ENCODE results near the gene AKT1S1. TPM values are rescaled to one million over a fixed set of nuclear protein-coding genes. Genes with fewer than 3 reads are reported as not detected.

Gene AKT1S1
- total and polyA plus RNA-seq, 5 experiments from 2014 or later = 2.6 to 30.4 (median 4.5) TPM

DNA sequence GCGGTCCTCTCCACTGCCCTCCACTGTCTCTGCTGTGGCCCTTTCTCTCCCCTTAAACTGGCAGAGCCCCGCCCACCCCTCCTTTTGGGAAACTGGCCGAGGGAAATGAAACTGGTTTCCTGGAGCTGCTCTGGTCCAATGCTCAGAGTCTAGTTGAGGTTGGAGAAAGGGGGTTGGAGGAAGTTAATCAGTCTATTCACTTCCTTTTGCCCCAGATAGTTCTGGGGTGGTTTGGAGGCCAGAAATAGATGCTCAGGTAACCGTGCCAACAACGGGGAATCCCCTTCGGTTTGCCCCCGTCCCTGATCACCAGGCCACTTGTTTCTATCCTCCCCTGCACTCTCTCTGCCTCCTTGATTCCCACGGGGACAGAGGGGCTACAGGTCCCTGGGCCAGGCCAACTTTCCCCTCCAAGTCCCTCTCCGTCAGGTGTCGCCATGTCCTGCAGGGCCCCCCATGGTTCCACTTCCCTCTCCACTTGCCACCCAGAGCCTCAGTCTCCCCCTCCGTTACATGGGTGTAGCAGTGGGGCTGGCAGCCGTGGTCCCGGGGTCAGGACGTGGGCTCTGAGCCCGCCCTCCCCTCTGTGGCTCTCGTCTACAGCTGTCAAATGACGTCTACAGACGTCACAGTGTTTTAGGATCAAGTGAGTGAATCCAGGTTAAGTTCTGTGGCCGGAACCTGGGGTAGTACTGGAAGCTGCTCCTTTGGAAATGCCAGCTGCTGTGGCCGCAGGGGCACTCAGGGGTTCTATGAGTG lies 19.9 kb upstream of the AKT1S1 start, which contains the start of gene IL4I1:
Gene IL4I1, minus strand, starts transcription at position 25 of the 759 bp plus-strand sequence. CDS start 727 bp downstream, outside the sequence.
- peak within 1 kb of the TSS; percentile 78 to 98 (median 90) for H3K27ac Mint-ChIP-seq
- DNase-seq (peak in 7 of 10 donors; percentile 29 to 60 (median 43)), ATAC-seq (peak; percentile 71 to 72)
- peak within 1 kb of the TSS; percentile 50 to 88 (median 78) for H3K4me3 Mint-ChIP-seq
- no peaks in the 10 kb centered on the region for H3K36me3 Mint-ChIP-seq
- H3K27me3 Mint-ChIP-seq = no peaks in the 10 kb centered on the region
- H3K9me3 Mint-ChIP-seq = no peaks in the 10 kb centered on the region
- POLR2A ChIA-PET = interaction anchor here (1.0 to 3.0 kb wide), 4 partner anchors 20 to 32 kb away, joined by 3 to 9 read pairs (median 4); partner anchors contain the start of genes AKT1S1, ATF5, NUP62 and TBC1D17
- peaks cover 13 to 29% (median 23%) of the 10 kb centered on the region in 4 donors for H3K4me1 Mint-ChIP-seq

DNA sequence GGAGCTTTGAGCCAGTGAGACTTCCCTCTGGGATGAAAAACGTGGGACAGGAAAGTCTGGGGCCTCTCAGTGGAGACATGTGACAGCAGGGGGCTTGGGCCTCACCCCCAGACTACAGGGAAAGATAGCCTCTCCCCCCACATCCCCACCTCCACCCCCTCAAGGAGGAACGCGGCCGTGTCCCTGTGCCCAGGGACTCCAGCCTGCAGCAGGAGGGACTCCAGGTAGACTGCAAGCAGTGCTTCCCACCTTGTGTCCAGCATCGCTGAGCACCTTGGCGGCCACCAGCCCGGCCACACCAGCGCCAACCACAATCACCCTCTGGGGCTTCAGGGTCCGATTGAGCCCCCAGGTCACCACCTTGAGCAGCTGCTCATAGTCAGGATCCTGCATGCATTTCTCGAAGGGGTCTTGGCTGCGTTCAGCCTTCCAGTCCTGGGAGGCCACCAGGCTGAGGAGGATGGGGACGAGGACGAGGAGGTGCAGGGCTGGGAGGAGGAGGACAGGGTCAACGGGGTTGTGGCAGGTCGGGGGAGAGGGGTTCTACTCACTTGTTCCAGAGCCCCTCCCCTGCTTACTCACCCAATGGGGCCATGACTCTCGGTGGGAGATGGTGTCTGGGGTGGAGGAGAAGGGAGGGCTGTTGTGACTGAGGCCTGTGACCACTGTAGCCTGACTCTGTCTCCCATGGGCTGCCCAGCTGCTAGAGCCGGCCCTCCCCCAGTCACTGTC lies 18.6 kb upstream of the AKT1S1 start:
- no peak for DNase-seq
- no peak for ATAC-seq
- Mint-ChIP-seq H3K9me3 (no peaks in the 10 kb centered on the region), H3K4me1 (peaks cover 13 to 29% (median 23%) of the 10 kb centered on the region in 4 donors), H3K36me3 (no peaks in the 10 kb centered on the region), H3K4me3 (peak overlapping the region in 1 of 10 donors; percentile 82), H3K27me3 (no peaks in the 10 kb centered on the region), H3K27ac (peak overlapping the region in 6 of 10 donors; percentile 48 to 98 (median 88))
- POLR2A ChIA-PET = interaction anchor here (1.0 to 3.0 kb wide), 3 partner anchors 26 to 37 kb away, joined by 3 to 9 read pairs (median 3); partner anchors contain the start of genes ATF5 and NUP62

DNA sequence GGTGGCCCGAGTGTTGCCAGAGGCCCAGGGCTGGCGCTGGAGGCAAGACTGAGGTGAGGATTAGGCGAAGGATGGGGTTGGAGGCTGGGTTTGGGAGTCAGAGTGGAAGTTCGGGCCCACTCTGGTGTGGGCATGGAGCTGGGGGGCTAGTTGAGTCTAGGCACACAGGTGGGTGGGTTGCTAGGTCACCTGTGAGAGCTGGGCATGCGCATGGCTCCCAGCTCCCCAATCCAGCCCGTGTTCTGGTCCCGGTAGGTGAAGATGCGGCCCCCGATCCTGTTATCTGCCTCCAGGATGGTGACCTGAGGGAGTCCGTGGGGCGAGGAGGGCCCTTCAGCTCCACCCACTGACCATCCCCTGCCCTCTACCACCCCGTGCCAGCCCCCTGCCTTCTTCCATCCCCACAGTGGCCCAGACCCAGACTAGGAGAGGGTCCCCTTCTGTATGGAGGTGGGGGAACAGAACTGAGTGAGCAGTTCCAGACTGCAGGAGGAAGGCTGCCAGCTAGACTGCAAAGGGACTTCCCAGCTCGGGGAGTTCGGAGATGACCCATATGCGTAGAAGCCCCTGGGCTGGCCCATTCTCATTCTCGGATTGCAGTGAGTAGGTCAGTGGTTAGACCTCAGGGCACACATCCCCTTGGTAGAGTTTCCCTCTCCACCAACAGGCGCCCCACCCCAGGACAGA lies 17.9 kb upstream of the AKT1S1 start:
- Mint-ChIP-seq H3K27me3 (no peaks in the 10 kb centered on the region), H3K4me1 (peaks cover 13 to 32% (median 23%) of the 10 kb centered on the region in 4 donors), H3K36me3 (no peaks in the 10 kb centered on the region), H3K9me3 (no peaks in the 10 kb centered on the region), H3K4me3 (peak overlapping the region in 1 of 10 donors; percentile 28), H3K27ac (peak overlapping the region in 5 of 10 donors; percentile 40 to 87 (median 48))
- no peak for DNase-seq
- POLR2A ChIA-PET = interaction anchor here (1.1 to 3.0 kb wide), 2 partner anchors 34 to 36 kb away, joined by 3 to 9 read pairs; partner anchors contain the start of genes ATF5 and NUP62
- no peak for ATAC-seq

DNA sequence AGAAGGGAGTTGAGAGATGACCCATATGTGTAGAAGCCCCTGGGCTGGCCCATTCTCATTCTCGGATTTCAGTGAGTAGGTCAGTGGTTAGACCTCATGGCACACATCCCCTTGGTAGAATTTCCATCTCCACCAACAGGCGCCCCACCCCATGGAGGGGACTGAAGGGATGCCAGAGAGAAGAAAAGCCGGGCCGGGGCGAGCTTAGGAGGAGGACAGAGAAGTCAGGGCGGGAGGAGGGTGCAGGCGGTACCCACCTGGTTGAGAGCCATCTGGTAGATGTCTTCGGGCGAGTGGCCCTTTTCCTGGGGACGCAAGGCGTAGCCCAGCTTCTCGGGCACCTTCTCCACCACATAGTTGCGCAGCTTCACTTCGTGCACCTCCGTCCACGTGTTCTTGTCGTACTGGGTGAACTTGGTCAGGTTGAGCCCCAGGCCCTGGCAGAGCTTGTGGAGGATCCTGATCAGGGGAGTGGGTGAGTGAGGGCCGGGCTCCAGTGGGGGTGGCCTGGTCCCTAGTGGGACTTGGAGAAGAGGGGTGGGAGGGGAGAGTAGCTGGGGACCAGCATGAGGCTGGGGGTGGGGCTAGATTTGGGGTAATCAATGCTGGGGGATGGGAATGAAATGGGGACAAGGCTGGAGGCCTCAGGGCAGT lies 17.0 kb upstream of the AKT1S1 start:
- peaks cover 13 to 32% (median 23%) of the 10 kb centered on the region in 4 donors for H3K4me1 Mint-ChIP-seq
- H3K27ac Mint-ChIP-seq = peak overlapping the region in 3 of 10 donors; percentile 40 to 73 (median 65)
- no peaks in the 10 kb centered on the region for H3K27me3 Mint-ChIP-seq
- no peak for ATAC-seq
- no peak overlapping the region for H3K4me3 Mint-ChIP-seq
- POLR2A ChIA-PET = interaction anchor here (1.1 to 3.0 kb wide), 3 partner anchors 17 to 35 kb away, joined by 3 to 9 read pairs (median 4); partner anchors contain the start of genes AKT1S1, ATF5, NUP62 and TBC1D17
- no peak for DNase-seq
- no peaks in the 10 kb centered on the region for H3K36me3 Mint-ChIP-seq
- H3K9me3 Mint-ChIP-seq = no peaks in the 10 kb centered on the region

DNA sequence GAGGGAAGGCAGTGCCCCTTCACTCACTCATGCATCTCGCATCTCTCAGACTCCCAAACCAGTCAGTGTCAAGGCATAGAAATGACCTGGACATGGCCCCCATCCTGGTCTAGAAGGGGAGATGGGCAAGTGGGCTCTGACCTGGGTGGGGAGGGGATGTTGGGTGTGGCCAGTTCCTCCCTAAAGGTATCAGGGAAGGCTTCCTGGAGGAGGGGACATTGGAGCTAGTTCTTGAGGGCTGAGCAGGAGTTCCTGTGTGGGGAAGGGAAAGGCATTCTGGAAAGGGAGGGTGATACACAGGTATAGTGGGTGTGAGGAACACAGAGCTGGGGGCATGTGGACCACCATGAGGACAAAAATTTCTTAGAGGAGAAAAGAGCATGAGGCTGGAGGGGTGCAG lies 15.6 kb upstream of the AKT1S1 start:
- H3K36me3 Mint-ChIP-seq = peaks cover 0 to 3% (median 0%) of the 10 kb centered on the region in 3 donors
- no peaks in the 10 kb centered on the region for H3K27me3 Mint-ChIP-seq
- DNase-seq = no peak
- H3K9me3 Mint-ChIP-seq = no peaks in the 10 kb centered on the region
- ATAC-seq = no peak
- H3K4me1 Mint-ChIP-seq = peaks cover 12 to 29% (median 19%) of the 10 kb centered on the region in 4 donors
- POLR2A ChIA-PET = interaction anchor here (0.5 to 1.5 kb wide), 3 partner anchors 15 to 122 kb away, joined by 4 to 7 read pairs (median 4); partner anchors contain the start of genes AKT1S1 and TBC1D17
- H3K4me3 Mint-ChIP-seq = peak overlapping the region in 3 of 10 donors; percentile 9 to 59 (median 14)
- peak overlapping the region in 4 of 10 donors; percentile 4 to 93 (median 57) for H3K27ac Mint-ChIP-seq

DNA sequence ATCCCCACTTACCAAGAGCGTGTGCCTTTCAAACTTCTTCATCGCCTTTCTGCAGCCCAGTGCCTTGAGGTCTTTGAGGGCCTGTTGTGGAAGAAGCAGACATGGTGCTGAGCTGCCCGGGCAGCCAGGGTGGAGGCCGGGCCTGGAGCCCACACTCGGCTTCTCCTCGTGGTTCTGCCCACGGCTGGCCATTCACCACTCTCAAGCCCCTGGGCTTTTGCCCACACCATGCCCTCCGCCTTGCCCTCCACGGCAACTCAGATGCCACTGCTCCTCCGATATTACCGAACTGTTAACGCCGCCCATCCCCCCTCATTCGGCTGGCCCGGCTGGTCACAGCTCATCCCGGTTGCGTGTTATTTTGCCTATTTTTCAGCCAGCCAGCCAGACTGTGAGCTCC lies 14.2 kb upstream of the AKT1S1 start:
- H3K9me3 Mint-ChIP-seq = no peaks in the 10 kb centered on the region
- H3K4me3 Mint-ChIP-seq = peak overlapping the region in 5 of 10 donors; percentile 34 to 72 (median 48)
- H3K27me3 Mint-ChIP-seq = no peaks in the 10 kb centered on the region
- ATAC-seq (no peak), DNase-seq (no peak)
- peaks cover 1 to 17% (median 6%) of the 10 kb centered on the region in 4 donors for H3K4me1 Mint-ChIP-seq
- H3K36me3 Mint-ChIP-seq = peaks cover 0 to 3% (median 0%) of the 10 kb centered on the region in 3 donors
- POLR2A ChIA-PET = interaction anchor here (3.0 kb wide), 1 partner anchor 15 kb away, joined by 20 read pairs; the partner anchor contains the start of genes AKT1S1 and TBC1D17
- H3K27ac Mint-ChIP-seq = peak overlapping the region in 2 of 10 donors; percentile 34 to 75

DNA sequence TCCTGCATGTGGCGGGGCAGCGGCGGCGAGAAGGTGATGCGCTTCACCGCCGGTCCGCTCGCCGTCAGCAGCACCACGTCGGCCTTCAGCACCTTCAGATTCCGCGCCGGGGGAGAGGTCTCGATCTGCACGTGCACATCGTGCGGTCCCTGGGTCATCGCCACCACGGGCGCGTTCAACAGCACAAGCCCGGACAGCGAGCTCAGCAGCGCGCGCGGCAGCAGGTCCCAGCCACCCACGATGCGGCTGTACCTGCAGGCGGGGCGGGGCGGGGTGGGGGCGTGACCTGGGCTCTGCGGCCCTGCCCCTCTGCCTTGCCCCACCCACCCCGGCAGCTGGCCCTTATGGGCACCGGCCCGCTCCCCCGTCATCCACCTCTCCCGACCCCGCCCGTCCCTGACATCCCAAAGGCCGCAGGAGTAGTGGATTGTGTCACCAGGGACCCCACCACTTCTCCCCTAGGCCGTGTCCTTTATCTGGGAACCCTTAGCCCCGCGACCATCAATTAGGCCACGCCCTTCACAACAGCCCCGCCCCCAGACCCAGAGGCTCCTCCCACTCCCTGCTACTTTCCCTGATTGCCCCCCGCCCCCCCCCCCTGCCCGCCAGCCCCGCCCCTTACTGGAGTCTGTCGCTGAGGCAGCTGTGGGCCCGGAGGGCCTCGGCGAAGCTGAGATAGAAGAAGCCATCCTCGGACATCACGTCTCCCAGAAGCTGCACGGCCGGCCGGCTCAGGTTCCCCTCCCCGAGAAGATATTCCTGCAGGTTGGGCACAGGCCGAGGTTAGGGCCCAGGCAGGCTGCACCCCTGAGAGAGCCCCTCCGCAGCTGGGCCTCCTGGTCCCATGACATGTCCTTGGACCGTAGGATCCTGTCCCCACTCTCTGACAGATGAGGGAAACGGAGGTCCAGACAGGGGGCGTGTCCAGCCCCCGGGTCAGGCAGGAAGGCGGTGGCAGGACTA lies 13.5 kb upstream of the AKT1S1 start:
- H3K27ac Mint-ChIP-seq = peak overlapping the region in 4 of 10 donors; percentile 15 to 75 (median 64)
- H3K4me1 Mint-ChIP-seq = peaks cover 0 to 9% (median 1%) of the 10 kb centered on the region in 4 donors
- H3K27me3 Mint-ChIP-seq = no peaks in the 10 kb centered on the region
- H3K4me3 Mint-ChIP-seq = peak overlapping the region; percentile 72 to 84 (median 81)
- ATAC-seq = peak; percentile 86
- peak; percentile 43 to 78 (median 56) for DNase-seq
- H3K9me3 Mint-ChIP-seq = no peaks in the 10 kb centered on the region
- POLR2A ChIA-PET = interaction anchor here (0.7 to 3.0 kb wide), 5 partner anchors 14 to 173 kb away, joined by 3 to 20 read pairs (median 5); partner anchors contain the start of genes AKT1S1, ATF5, FUZ and NUP62
- H3K36me3 Mint-ChIP-seq = peaks cover 0 to 8% (median 0%) of the 10 kb centered on the region in 3 donors

DNA sequence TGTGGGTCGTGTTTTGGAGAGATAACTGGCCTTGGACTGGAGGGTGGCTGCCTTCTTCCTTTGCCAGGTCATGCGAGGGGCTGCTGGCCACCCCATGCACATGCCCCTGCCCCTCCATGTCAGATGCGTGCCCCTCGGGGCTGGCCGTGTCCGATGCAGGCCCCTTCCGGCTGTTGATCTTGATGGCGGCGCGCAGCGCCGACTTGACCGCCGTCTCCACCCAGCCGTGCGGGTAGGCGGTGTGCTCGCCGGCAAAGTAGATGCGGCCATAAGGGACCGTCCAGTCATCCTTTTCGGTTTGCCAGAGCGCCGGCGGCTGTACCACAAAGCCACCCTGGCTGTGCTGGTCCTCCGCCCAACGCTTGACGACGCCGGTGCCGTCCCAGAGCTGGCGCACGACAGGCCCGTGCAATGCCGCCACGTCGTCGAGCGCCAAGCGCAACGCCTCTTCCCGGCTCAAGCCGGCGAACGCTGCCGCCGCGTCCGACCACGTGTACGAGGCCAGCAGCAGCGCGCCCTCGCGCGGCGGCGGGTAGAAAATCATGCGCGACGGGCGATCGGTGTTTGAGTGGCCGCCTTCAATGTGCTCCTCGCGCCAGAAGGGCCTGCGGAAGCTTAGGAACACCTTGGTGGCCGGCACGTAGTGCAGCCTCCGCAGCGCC lies 12.7 kb upstream of the AKT1S1 start:
- H3K9me3 Mint-ChIP-seq = no peaks in the 10 kb centered on the region
- POLR2A ChIA-PET = interaction anchor here (0.6 to 3.0 kb wide), 5 partner anchors 13 to 172 kb away, joined by 3 to 20 read pairs (median 5); partner anchors contain the start of genes AKT1S1, FUZ and TBC1D17
- H3K27me3 Mint-ChIP-seq = no peaks in the 10 kb centered on the region
- peak overlapping the region in 3 of 10 donors; percentile 15 to 72 (median 58) for H3K27ac Mint-ChIP-seq
- peak; percentile 80 to 82 for ATAC-seq
- peak overlapping the region; percentile 72 to 84 (median 81) for H3K4me3 Mint-ChIP-seq
- DNase-seq = peak; percentile 57 to 85 (median 74)
- H3K36me3 Mint-ChIP-seq = peaks cover 0 to 15% (median 0%) of the 10 kb centered on the region in 3 donors
- peaks cover 0 to 9% (median under 1%) of the 10 kb centered on the region in 4 donors for H3K4me1 Mint-ChIP-seq

DNA sequence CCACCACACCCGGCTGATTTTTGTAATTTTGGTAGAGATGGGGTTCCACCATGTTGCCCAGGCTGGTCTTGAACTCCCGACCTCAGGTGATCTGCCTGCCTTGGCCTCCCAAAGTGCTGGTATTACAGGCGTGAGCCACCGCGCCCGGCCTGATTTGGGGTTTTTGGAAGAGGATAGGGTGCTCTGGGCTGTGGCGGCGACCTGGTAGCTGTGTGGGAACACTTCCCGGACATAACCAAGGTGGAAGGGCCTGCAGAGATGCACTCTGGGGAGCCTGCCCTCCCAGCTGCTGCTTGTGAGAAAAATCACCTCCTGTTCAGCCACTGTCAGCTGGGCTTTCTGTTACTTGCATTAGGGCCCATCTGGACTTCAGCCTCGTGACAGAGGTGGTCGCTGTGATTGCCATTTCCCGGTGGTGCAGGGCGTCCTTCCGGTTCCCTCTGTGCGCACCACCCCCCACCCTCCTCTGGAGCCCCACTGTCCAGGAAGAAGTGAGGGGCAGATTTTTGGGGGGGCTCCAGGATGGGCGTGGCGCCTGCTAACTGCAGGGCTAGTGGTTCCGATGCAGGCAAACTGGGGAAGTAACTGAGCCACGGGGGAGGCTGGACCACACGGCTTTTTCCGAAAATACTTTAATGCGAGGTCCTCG lies 12.0 kb upstream of the AKT1S1 start:
- H3K9me3 Mint-ChIP-seq = no peaks in the 10 kb centered on the region

More for the DNA sequence above, 12.0 kb upstream of the AKT1S1 start:
- peak overlapping the region in 6 of 10 donors; percentile 7 to 52 (median 28) for H3K4me3 Mint-ChIP-seq
- H3K27me3 Mint-ChIP-seq = no peaks in the 10 kb centered on the region
- no peak overlapping the region for H3K27ac Mint-ChIP-seq
- DNase-seq = no peak
- peaks cover 0 to 20% (median 4%) of the 10 kb centered on the region in 3 donors for H3K36me3 Mint-ChIP-seq
- peaks cover 0 to 9% (median under 1%) of the 10 kb centered on the region in 4 donors for H3K4me1 Mint-ChIP-seq
- POLR2A ChIA-PET = interaction anchor here (0.6 to 3.0 kb wide), 5 partner anchors 12 to 171 kb away, joined by 3 to 20 read pairs (median 6); partner anchors contain the start of genes AKT1S1 and TBC1D17
- no peak for ATAC-seq

Data from naive thymus-derived CD8-positive, alpha-beta T cell (primary cell).